MCF 10A (cell line): Measurements from ENCODE around the gene ATXN10. TPM values are rescaled to one million over a fixed set of nuclear protein-coding genes. Genes with fewer than 3 reads are reported as not detected.
A peak's percentile ranks its signal among the peaks of the same experiment; 100 is the strongest.
"Not testable (repeated sequence)": the region's sequence is repeated elsewhere in the genome, so short reads cannot be mapped to it uniquely, and the experiment has no call there.

Experiments
- Bru-seq: library from RNA; stranded (reverse); fragments of 400-500 nt; gene quantifications from one replicate; lab custom pipeline; 2021; lab: Mats Ljungman, UMichigan
- BruChase-seq, 2 experiments: library from RNA; stranded (reverse); fragments of 400-500 nt; gene quantifications; one replicate each; lab custom pipeline; 2021; lab: Mats Ljungman, UMichigan
- BruUV-seq: library from RNA; stranded (reverse); fragments of 400-500 nt; replicated peaks from 2 replicates; lab custom pipeline; 2021; lab: Mats Ljungman, UMichigan
- CTCF ChIA-PET: fragments of 300-600 bp; sonication (Branson Sonifier 250); formaldehyde crosslinking; extraction: SDS; loops from one replicate; lab custom pipeline; 2021; ENCODE audit warnings: antibody characterized with exemption, inconsistent platforms; lab: Yijun Ruan, JAX
- POLR2A ChIA-PET: fragments of 300-600, 350-650 bp; sonication (Branson Sonifier 250); formaldehyde crosslinking; extraction: SDS; loops from one replicate; lab custom pipeline; 2020; ENCODE audit warnings: antibody characterized with exemption, inconsistent platforms; lab: Yijun Ruan, JAX
- DNase-seq: peaks from one replicate; pipeline ENCODE4 v3.0.0-alpha.2; 2018; ENCODE audit not compliant: unreplicated experiment
- H3K27ac Mint-ChIP-seq: one replicate; pipeline ENCODE4 v1.8.0; 2022; ENCODE audit warnings: mild to moderate bottlenecking, low read depth, mixed read lengths; ENCODE audit not compliant: unreplicated experiment
- H3K27me3 Mint-ChIP-seq: one replicate; pipeline ENCODE4 v1.8.0; 2022; ENCODE audit warnings: mixed read lengths; ENCODE audit not compliant: insufficient read depth, unreplicated experiment
- H3K36me3 Mint-ChIP-seq: one replicate; pipeline ENCODE4 v1.8.0; 2022; ENCODE audit warnings: mild to moderate bottlenecking, moderate library complexity, mixed read lengths; ENCODE audit not compliant: insufficient read depth, unreplicated experiment
- H3K4me1 Mint-ChIP-seq: one replicate; pipeline ENCODE4 v1.8.0; 2022; ENCODE audit warnings: mixed read lengths; ENCODE audit not compliant: insufficient read depth, unreplicated experiment
- H3K4me3 Mint-ChIP-seq: one replicate; pipeline ENCODE4 v1.8.0; 2022; ENCODE audit warnings: mild to moderate bottlenecking, moderate library complexity, mixed read lengths; ENCODE audit not compliant: unreplicated experiment
- H3K9me3 Mint-ChIP-seq: one replicate; pipeline ENCODE4 v1.8.0; 2022; ENCODE audit warnings: mixed read lengths; ENCODE audit not compliant: unreplicated experiment
- CTCF ChIP-seq: fragments of 200-600 bp; IDR thresholded peaks from one replicate; pipeline ENCODE4 v1.8.0; 2022; ENCODE audit warnings: antibody characterized with exemption, mild to moderate bottlenecking; ENCODE audit not compliant: unreplicated experiment
- intact Hi-C: fragments of 100-400 bp; cut with micrococcal nuclease; formaldehyde crosslinking; loops from 2 replicates; pipeline ENCODE4 v1.14.1; 2022
- long read RNA-seq: library from polyadenylated mRNA; stranded (forward); transcript quantifications from one replicate; pipeline ENCODE4 v2.0.0, GENCODE V29; 2022
- total RNA-seq: library from RNA; stranded (reverse); gene quantifications from 2 replicates; pipeline ENCODE4 v1.2.3, GENCODE V29; 2022

ATXN10 gene, protein sequence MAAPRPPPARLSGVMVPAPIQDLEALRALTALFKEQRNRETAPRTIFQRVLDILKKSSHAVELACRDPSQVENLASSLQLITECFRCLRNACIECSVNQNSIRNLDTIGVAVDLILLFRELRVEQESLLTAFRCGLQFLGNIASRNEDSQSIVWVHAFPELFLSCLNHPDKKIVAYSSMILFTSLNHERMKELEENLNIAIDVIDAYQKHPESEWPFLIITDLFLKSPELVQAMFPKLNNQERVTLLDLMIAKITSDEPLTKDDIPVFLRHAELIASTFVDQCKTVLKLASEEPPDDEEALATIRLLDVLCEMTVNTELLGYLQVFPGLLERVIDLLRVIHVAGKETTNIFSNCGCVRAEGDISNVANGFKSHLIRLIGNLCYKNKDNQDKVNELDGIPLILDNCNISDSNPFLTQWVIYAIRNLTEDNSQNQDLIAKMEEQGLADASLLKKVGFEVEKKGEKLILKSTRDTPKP
- total RNA-seq, result 149 and 193 TPM in 2 replicates
- percentile 92 among the genes with signal in this experiment for Bru-seq, nascent RNA
- percentile 78 among the genes with signal in this experiment for BruChase-seq, experiment 1, labeled RNA remaining after a 6-hour chase
- percentile 84 among the genes with signal in this experiment for BruChase-seq, experiment 2, labeled RNA remaining after a 2-hour chase
- long read RNA-seq, transcript ATXN10-201 (12 exons, 3,329 nt), result major isoform, 353 of 387 reads
- long read RNA-seq, partial matches to known transcripts, result 3 of 387 reads
- long read RNA-seq, other reads (novel, unspliced or antisense), result 31 of 387 reads

- ChIA-PET POLR2A (interaction anchor here (0.5 to 5.8 kb wide), 5 partner anchors 8 to 118 kb away, joined by 3 to 44 read pairs (median 3); no protein-coding TSS in a partner anchor), CTCF (interaction anchor here (0.7 to 1.0 kb wide), 2 partner anchors 17 to 404 kb away, joined by 3 to 4 read pairs; no protein-coding TSS in a partner anchor)
- peaks cover 21% of the 10 kb centered on the region for H3K36me3 Mint-ChIP-seq
- no peak for TF ChIP-seq CTCF
- intact Hi-C loops, result no loop called here
- no peaks in the 10 kb centered on the region for H3K27me3 Mint-ChIP-seq
- no TSS peak for BruUV-seq
- DNase-seq, result peak; percentile 69
- H3K4me3 Mint-ChIP-seq, result peak within 1 kb of the TSS; percentile 88
- H3K27ac Mint-ChIP-seq, result peak within 1 kb of the TSS; percentile 93
- no peaks in the 10 kb centered on the region for H3K9me3 Mint-ChIP-seq
- H3K4me1 Mint-ChIP-seq, result peaks cover 27% of the 10 kb centered on the region
Measured at GRCh38 chr22:45671783-45672563, at the start of gene ATXN10. Gene ATXN10, plus strand, starts transcription at chr22:45671834. Its CDS starts 230 bp downstream, at chr22:45672064.

GRCh38 chr22:45621836-45622600, 49.6 kb upstream of the ATXN10 start:
- intact Hi-C loops, result no loop called here
- Mint-ChIP-seq H3K9me3 (peaks cover 5% of the 10 kb centered on the region), H3K4me3 (no peak overlapping the region), H3K27me3 (no peaks in the 10 kb centered on the region), H3K4me1 (peaks cover 13% of the 10 kb centered on the region), H3K27ac (no peak overlapping the region), H3K36me3 (no peaks in the 10 kb centered on the region)
- DNase-seq, result no peak
- no TSS peak for BruUV-seq
- TF ChIP-seq CTCF, result no peak
- ChIA-PET POLR2A (interaction anchor here (0.7 to 1.2 kb wide), 2 partner anchors 9 to 906 kb away, joined by 3 read pairs; no protein-coding TSS in a partner anchor), CTCF (interaction anchor here (0.6 kb wide), 1 partner anchor 710 kb away, joined by 3 read pairs; no protein-coding TSS in a partner anchor)

GRCh38 chr22:45623464-45624145, 48.0 kb upstream of the ATXN10 start:
- POLR2A ChIA-PET, result interaction anchor here (0.9 to 1.5 kb wide), 3 partner anchors 18 to 48 kb away, joined by 3 to 7 read pairs (median 4); partner anchors contain the start of gene ATXN10
- peak overlapping the region; percentile 28 for H3K27ac Mint-ChIP-seq
- H3K4me3 Mint-ChIP-seq, intact Hi-C loops, H3K27me3 Mint-ChIP-seq, H3K9me3 Mint-ChIP-seq, BruUV-seq, DNase-seq, H3K36me3 Mint-ChIP-seq: not testable (repeated sequence)
- H3K4me1 Mint-ChIP-seq, result peaks cover 13% of the 10 kb centered on the region
- CTCF ChIA-PET, result interaction anchor here (0.7 to 0.8 kb wide), 4 partner anchors 20 to 371 kb away, joined by 3 to 4 read pairs (median 4); no protein-coding TSS in a partner anchor
